ENCODE measurements around the gene CERS5. TPM values are rescaled to one million over a fixed set of nuclear protein-coding genes. Genes with fewer than 3 reads are reported as not detected.

The CERS5 gene
- total RNA-seq, 4 donors from 2014 or later, result 30.3 to 45.5 (median 40.5) TPM

- WGBS, 2 donors, result 93% methylated on average over 5 of the region's 5 CpGs
- no peak for DNase-seq (ENCODE audit: low spot score in 2 of 2)
- Histone ChIP-seq H3K27me3 (no peaks in the 10 kb centered on the region), H3K36me3 (peaks cover 0 to 35% (median 0%) of the 10 kb centered on the region in 3 donors), H3K27ac (peak overlapping the region in 1 of 4 donors; percentile 30), H3K4me1 (peaks cover 0 to 50% (median 26%) of the 10 kb centered on the region in 4 donors), H3K4me3 (no peak overlapping the region), H3K9me3 (no peaks in the 10 kb centered on the region)
- TF ChIP-seq CTCF (IDR thresholded peaks at IDR 0.05) (no peak), EP300 (IDR thresholded peaks at IDR 0.05) (no peak), POLR2A (IDR thresholded peaks at IDR 0.05) (no peak)
Measured at GRCh38 chr12:50184261-50184660, 17.1 kb upstream of the CERS5 start.

- Histone ChIP-seq H3K9me3 (no peaks in the 10 kb centered on the region), H3K27me3 (no peaks in the 10 kb centered on the region), H3K4me3 (no peak overlapping the region), H3K27ac (peak overlapping the region in 1 of 4 donors; percentile 1), H3K36me3 (peaks cover 0 to 53% (median 0%) of the 10 kb centered on the region in 3 donors), H3K4me1 (peaks cover 0 to 38% (median 16%) of the 10 kb centered on the region in 4 donors)
- TF ChIP-seq EP300 (IDR thresholded peaks at IDR 0.05), result no peak
- TF ChIP-seq POLR2A (IDR thresholded peaks at IDR 0.05), result no peak
- TF ChIP-seq CTCF (IDR thresholded peaks at IDR 0.05), result no peak
- no peak for DNase-seq (ENCODE audit: low spot score in 2 of 2)
Measured at GRCh38 chr12:50182461-50182860, 15.3 kb upstream of the CERS5 start.

- no peaks in the 10 kb centered on the region for H3K27me3 ChIP-seq
- H3K9me3 ChIP-seq, result no peaks in the 10 kb centered on the region
- peaks cover 0 to 61% (median 0%) of the 10 kb centered on the region in 3 donors for H3K36me3 ChIP-seq
- no peak overlapping the region for H3K4me3 ChIP-seq
- DNase-seq (ENCODE audit: low spot score in 2 of 2), result no peak
- no peak for TF ChIP-seq CTCF (IDR thresholded peaks at IDR 0.05)
- TF ChIP-seq EP300 (IDR thresholded peaks at IDR 0.05), result no peak
- no peak for TF ChIP-seq POLR2A (IDR thresholded peaks at IDR 0.05)
- peaks cover 0 to 30% (median 11%) of the 10 kb centered on the region in 4 donors for H3K4me1 ChIP-seq
- WGBS, 2 donors, result 91 to 95% methylated on average over 4 of the region's 4 CpGs
- no peak overlapping the region for H3K27ac ChIP-seq
Measured at GRCh38 chr12:50181691-50182090, 14.5 kb upstream of the CERS5 start.

GRCh38 chr12:50175716-50176026, 8.5 kb upstream of the CERS5 start:
- no peaks in the 10 kb centered on the region for H3K4me1 ChIP-seq
- H3K36me3 ChIP-seq, result peaks cover 0 to 47% (median 0%) of the 10 kb centered on the region in 3 donors
- no peak overlapping the region for H3K4me3 ChIP-seq
- no peak for DNase-seq (ENCODE audit: low spot score in 2 of 2)
- H3K27ac ChIP-seq, result no peak overlapping the region
- H3K9me3 ChIP-seq, result no peaks in the 10 kb centered on the region
- WGBS, 2 donors, result 14 to 22% methylated on average over 1 of the region's 1 CpG
- no peaks in the 10 kb centered on the region for H3K27me3 ChIP-seq
- TF ChIP-seq CTCF (IDR thresholded peaks at IDR 0.05) (no peak), EP300 (IDR thresholded peaks at IDR 0.05) (no peak), POLR2A (IDR thresholded peaks at IDR 0.05) (no peak)

- no peak overlapping the region for H3K4me3 ChIP-seq
- H3K27ac ChIP-seq, result no peak overlapping the region
- DNase-seq (ENCODE audit: low spot score in 2 of 2), result peak in 1 of 2 donors; percentile 61
- peaks cover 0 to 42% (median 0%) of the 10 kb centered on the region in 3 donors for H3K36me3 ChIP-seq
- WGBS, 2 donors, result 61 to 66% methylated on average over 16 of the region's 16 CpGs
- TF ChIP-seq POLR2A (IDR thresholded peaks at IDR 0.05) (no peak), EP300 (IDR thresholded peaks at IDR 0.05) (no peak), CTCF (IDR thresholded peaks at IDR 0.05) (peak; percentile 54 to 82 (median 57))
- H3K4me1 ChIP-seq, result no peaks in the 10 kb centered on the region
- no peaks in the 10 kb centered on the region for H3K27me3 ChIP-seq
- H3K9me3 ChIP-seq, result no peaks in the 10 kb centered on the region
Measured at GRCh38 chr12:50174971-50175715, 8.0 kb upstream of the CERS5 start.
